ENCODE measurements around the gene KRT14.
"Not testable (repeated sequence)": the region's sequence is repeated elsewhere in the genome, so short reads cannot be mapped to it uniquely, and the experiment has no call there.

KRT14 gene

GRCh38 chr17:41622340-41623183, 35.9 kb upstream of the KRT14 start:
- DNase-seq, result not testable (repeated sequence)

GRCh38 chr17:41621916-41622315, 35.2 kb upstream of the KRT14 start:
- no peak for DNase-seq

GRCh38 chr17:41621435-41621817, 34.7 kb upstream of the KRT14 start:
- not testable (repeated sequence) for DNase-seq

GRCh38 chr17:41620583-41621434, 34.1 kb upstream of the KRT14 start:
- no peak for DNase-seq

GRCh38 chr17:41619927-41620582, 33.4 kb upstream of the KRT14 start:
- DNase-seq, result not testable (repeated sequence)

- no peak for DNase-seq
Observed at GRCh38 chr17:41619036-41619926, 32.6 kb upstream of the KRT14 start.

- DNase-seq, result no peak
Observed at GRCh38 chr17:41618341-41619035, 31.8 kb upstream of the KRT14 start.

GRCh38 chr17:41617698-41618097, 31.0 kb upstream of the KRT14 start:
- no peak for DNase-seq

GRCh38 chr17:41617136-41617535, 30.4 kb upstream of the KRT14 start:
- DNase-seq, result no peak

GRCh38 chr17:41616486-41616885, 29.8 kb upstream of the KRT14 start:
- not testable (repeated sequence) for DNase-seq

- DNase-seq, result no peak
Observed at GRCh38 chr17:41615454-41615853, 28.8 kb upstream of the KRT14 start.

GRCh38 chr17:41614767-41615166, 28.1 kb upstream of the KRT14 start:
- not testable (repeated sequence) for DNase-seq

- no peak for DNase-seq
Observed at GRCh38 chr17:41614098-41614497, 27.4 kb upstream of the KRT14 start.

GRCh38 chr17:41613277-41614082, 26.8 kb upstream of the KRT14 start:
- no peak for DNase-seq

- DNase-seq, result not testable (repeated sequence)
Observed at GRCh38 chr17:41612376-41613160, 25.9 kb upstream of the KRT14 start, which contains the start of gene KRT16. Gene KRT16 (minus strand): TSS chr17:41612767. CDS start chr17:41612688, 79 bp downstream.

- DNase-seq, result no peak
Observed at GRCh38 chr17:41610965-41611640, 24.4 kb upstream of the KRT14 start.

GRCh38 chr17:41610061-41610517, 23.4 kb upstream of the KRT14 start:
- not testable (repeated sequence) for DNase-seq

GRCh38 chr17:41606930-41607329, 20.2 kb upstream of the KRT14 start:
- DNase-seq, result not testable (repeated sequence)

- no peak for DNase-seq
Observed at GRCh38 chr17:41602524-41602923, 15.8 kb upstream of the KRT14 start.
